Activated CD8-positive, alpha-beta memory T cell treated with anti-CD3 and anti-CD28 coated beads for 24 hours (primary cell): Measurements from ENCODE around the gene LYPD1.

Source experiments
- DNase-seq: peaks from one replicate; pipeline ENCODE4 v3.0.0-alpha.2; 2020

Gene LYPD1

GRCh38 chr2:132668189-132668823 lies 1.7 kb downstream of the LYPD1 start:
- no peak for DNase-seq

GRCh38 chr2:132667706-132668105 lies 2.3 kb downstream of the LYPD1 start:
- DNase-seq, result no peak

- no peak for DNase-seq
Observed at GRCh38 chr2:132665401-132666140, 4.4 kb downstream of the LYPD1 start.

GRCh38 chr2:132664096-132664495 lies 5.9 kb downstream of the LYPD1 start:
- DNase-seq, result no peak

GRCh38 chr2:132662732-132663131 lies 7.3 kb downstream of the LYPD1 start:
- DNase-seq, result no peak

- no peak for DNase-seq
Observed at GRCh38 chr2:132659331-132659730, 10.7 kb downstream of the LYPD1 start.

GRCh38 chr2:132656266-132656975 lies 13.6 kb downstream of the LYPD1 start:
- no peak for DNase-seq

GRCh38 chr2:132654968-132655367 lies 15.0 kb downstream of the LYPD1 start:
- no peak for DNase-seq

GRCh38 chr2:132654335-132654734 lies 15.7 kb downstream of the LYPD1 start:
- no peak for DNase-seq

- DNase-seq, result no peak
Observed at GRCh38 chr2:132652474-132652873, 17.5 kb downstream of the LYPD1 start.

GRCh38 chr2:132651115-132652045 lies 18.6 kb downstream of the LYPD1 start:
- DNase-seq, result no peak

- no peak for DNase-seq
Observed at GRCh38 chr2:132646540-132647108, 23.4 kb downstream of the LYPD1 start.

GRCh38 chr2:132645722-132646539 lies 24.1 kb downstream of the LYPD1 start:
- DNase-seq, result no peak

- DNase-seq, result no peak
Observed at GRCh38 chr2:132645176-132645575, 24.8 kb downstream of the LYPD1 start.

GRCh38 chr2:132642415-132642814 lies 27.6 kb downstream of the LYPD1 start:
- no peak for DNase-seq

GRCh38 chr2:132641819-132642218 lies 28.2 kb downstream of the LYPD1 start:
- DNase-seq, result no peak

- no peak for DNase-seq
Observed at GRCh38 chr2:132640116-132640515, 29.9 kb downstream of the LYPD1 start.

GRCh38 chr2:132638313-132639040 lies 31.5 kb downstream of the LYPD1 start:
- DNase-seq, result no peak

GRCh38 chr2:132636346-132636745 lies 33.7 kb downstream of the LYPD1 start:
- DNase-seq, result no peak

GRCh38 chr2:132633635-132634034 lies 36.4 kb downstream of the LYPD1 start:
- no peak for DNase-seq
